Measurements from ENCODE around the gene CEMIP.

CEMIP gene

GRCh38 chr15:80750575-80750974 lies 28.6 kb upstream of the CEMIP start:
- Histone ChIP-seq H3K27me3 (replicated peaks; ENCODE audit: insufficient read depth, low read length) (no peaks in the 10 kb centered on the region), H3K36me3 (replicated peaks; ENCODE audit: insufficient read depth, low read length) (no peaks in the 10 kb centered on the region), H2AFZ (ENCODE audit: low read length) (no peak overlapping the region), H3K27ac (ENCODE audit: low read length) (no peak overlapping the region), H4K20me1 (ENCODE audit: insufficient read depth, low read length) (no peaks in the 10 kb centered on the region), H3K79me2 (ENCODE audit: low read length) (0 out of 2 replicates have a peak, but pooled peaks cover 11% of the 10 kb centered on the region), H3K4me2 (ENCODE audit: low read depth, low read length) (no peak overlapping the region), H3K4me1 (ENCODE audit: low read length) (no peaks in the 10 kb centered on the region), H3K9me3 (replicated peaks; ENCODE audit: insufficient read depth, low read length) (no peaks in the 10 kb centered on the region), H3K4me3 (ENCODE audit: low read length) (no peak overlapping the region), H3K9ac (ENCODE audit: low read length) (no peak overlapping the region), H3F3A (ENCODE audit: insufficient read depth, low read length) (no peaks in the 10 kb centered on the region), H3K9me2 (replicated peaks; ENCODE audit: insufficient read depth, low read length) (no peaks in the 10 kb centered on the region)
- DNase-seq: no peak
- TF ChIP-seq CTCF (IDR thresholded peaks at IDR 0.05; ENCODE audit: low read length) (no peak), EZH2 (optimal IDR thresholded peaks at IDR 0.05; ENCODE audit: low read depth, low read length) (no peak), EZH2phosphoT487 (IDR thresholded peaks at IDR 0.05; ENCODE audit: low read length) (no peak)

- Histone ChIP-seq H3K4me3 (ENCODE audit: low read length) (no peak overlapping the region), H3K27me3 (replicated peaks; ENCODE audit: insufficient read depth, low read length) (no peaks in the 10 kb centered on the region), H3K9me3 (replicated peaks; ENCODE audit: insufficient read depth, low read length) (no peaks in the 10 kb centered on the region), H3F3A (ENCODE audit: insufficient read depth, low read length) (no peaks in the 10 kb centered on the region), H3K79me2 (ENCODE audit: low read length) (0 out of 2 replicates have a peak, but pooled peaks cover 3% of the 10 kb centered on the region), H4K20me1 (ENCODE audit: insufficient read depth, low read length) (no peaks in the 10 kb centered on the region), H3K4me2 (ENCODE audit: low read depth, low read length) (no peak overlapping the region), H3K27ac (ENCODE audit: low read length) (no peak overlapping the region), H2AFZ (ENCODE audit: low read length) (no peak overlapping the region), H3K36me3 (replicated peaks; ENCODE audit: insufficient read depth, low read length) (no peaks in the 10 kb centered on the region), H3K9me2 (replicated peaks; ENCODE audit: insufficient read depth, low read length) (no peaks in the 10 kb centered on the region), H3K4me1 (ENCODE audit: low read length) (no peaks in the 10 kb centered on the region), H3K9ac (ENCODE audit: low read length) (no peak overlapping the region)
- TF ChIP-seq CTCF (IDR thresholded peaks at IDR 0.05; ENCODE audit: low read length): no peak
- TF ChIP-seq EZH2phosphoT487 (IDR thresholded peaks at IDR 0.05; ENCODE audit: low read length): no peak
- no peak for TF ChIP-seq EZH2 (optimal IDR thresholded peaks at IDR 0.05; ENCODE audit: low read depth, low read length)
- DNase-seq: no peak
These were observed 27.0 kb upstream of the CEMIP start for GRCh38 chr15:80752204-80752603.

GRCh38 chr15:80753161-80753560 lies 26.0 kb upstream of the CEMIP start:
- no peak for DNase-seq
- no peak overlapping the region for H3K4me3 ChIP-seq (ENCODE audit: low read length)
- no peaks in the 10 kb centered on the region for H3K9me2 ChIP-seq (replicated peaks; ENCODE audit: insufficient read depth, low read length)
- H3K27me3 ChIP-seq (replicated peaks; ENCODE audit: insufficient read depth, low read length): no peaks in the 10 kb centered on the region
- H4K20me1 ChIP-seq (ENCODE audit: insufficient read depth, low read length): no peaks in the 10 kb centered on the region
- no peaks in the 10 kb centered on the region for H3K36me3 ChIP-seq (replicated peaks; ENCODE audit: insufficient read depth, low read length)
- H3F3A ChIP-seq (ENCODE audit: insufficient read depth, low read length): no peaks in the 10 kb centered on the region
- no peaks in the 10 kb centered on the region for H3K79me2 ChIP-seq (ENCODE audit: low read length)
- no peak overlapping the region for H3K27ac ChIP-seq (ENCODE audit: low read length)
- H2AFZ ChIP-seq (ENCODE audit: low read length): no peak overlapping the region
- H3K9me3 ChIP-seq (replicated peaks; ENCODE audit: insufficient read depth, low read length): no peaks in the 10 kb centered on the region
- H3K9ac ChIP-seq (ENCODE audit: low read length): no peak overlapping the region
- H3K4me1 ChIP-seq (ENCODE audit: low read length): no peaks in the 10 kb centered on the region
- H3K4me2 ChIP-seq (ENCODE audit: low read depth, low read length): no peak overlapping the region
- TF ChIP-seq EZH2phosphoT487 (IDR thresholded peaks at IDR 0.05; ENCODE audit: low read length): no peak
- no peak for TF ChIP-seq CTCF (IDR thresholded peaks at IDR 0.05; ENCODE audit: low read length)

All from MM.1S (cell line).